Measurements from ENCODE around the gene CTSZ.
"Not testable (repeated sequence)": the region's sequence is repeated elsewhere in the genome, so short reads cannot be mapped to it uniquely, and the experiment has no call there.

The CTSZ gene

GRCh38 chr20:59006864-59007664 lies at the start of gene CTSZ:
Gene CTSZ, minus strand, starts transcription at chr20:59007254. Its CDS starts 126 bp downstream, at chr20:59007128.
- DNase-seq: peak; percentile 23

GRCh38 chr20:59055302-59055701 lies 48.2 kb upstream of the CTSZ start:
- no peak for DNase-seq

- no peak for DNase-seq
Measured at GRCh38 chr20:59051666-59052185, 44.7 kb upstream of the CTSZ start.

GRCh38 chr20:59050437-59050836 lies 43.4 kb upstream of the CTSZ start:
- DNase-seq: no peak

GRCh38 chr20:59048681-59049030 lies 41.6 kb upstream of the CTSZ start:
- DNase-seq: no peak

GRCh38 chr20:59047938-59048680 lies 41.1 kb upstream of the CTSZ start:
- DNase-seq: no peak

- DNase-seq: no peak
Measured at GRCh38 chr20:59046862-59047261, 39.8 kb upstream of the CTSZ start.

GRCh38 chr20:59044796-59045195 lies 37.7 kb upstream of the CTSZ start:
- DNase-seq: no peak

GRCh38 chr20:59044295-59044694 lies 37.2 kb upstream of the CTSZ start:
- no peak for DNase-seq

- DNase-seq: no peak
Measured at GRCh38 chr20:59043698-59044097, 36.6 kb upstream of the CTSZ start.

GRCh38 chr20:59042796-59043631 lies 36.0 kb upstream of the CTSZ start:
- peak; percentile 93 for DNase-seq

GRCh38 chr20:59042151-59042795 lies 35.2 kb upstream of the CTSZ start, which contains the start of gene PRELID3B:
Gene PRELID3B, minus strand, starts transcription at chr20:59042786. Its CDS starts 56 bp downstream, at chr20:59042730.
- DNase-seq: no peak

- DNase-seq: not testable (repeated sequence)
Measured at GRCh38 chr20:59041487-59041886, 34.4 kb upstream of the CTSZ start.

GRCh38 chr20:59040667-59041066 lies 33.6 kb upstream of the CTSZ start:
- DNase-seq: no peak

- no peak for DNase-seq
Measured at GRCh38 chr20:59039233-59039632, 32.2 kb upstream of the CTSZ start.

- DNase-seq: no peak
Measured at GRCh38 chr20:59037386-59037785, 30.3 kb upstream of the CTSZ start.

- no peak for DNase-seq
Measured at GRCh38 chr20:59035381-59035780, 28.3 kb upstream of the CTSZ start.

GRCh38 chr20:59033616-59034165 lies 26.6 kb upstream of the CTSZ start:
- DNase-seq: no peak

- no peak for DNase-seq
Measured at GRCh38 chr20:59033093-59033492, 26.0 kb upstream of the CTSZ start.

- no peak for DNase-seq
Measured at GRCh38 chr20:59032713-59033059, 25.6 kb upstream of the CTSZ start.

- DNase-seq: peak; percentile 97
Measured at GRCh38 chr20:59032023-59032712, 25.1 kb upstream of the CTSZ start, which contains the start of gene ATP5F1E. Gene ATP5F1E, minus strand, starts transcription at chr20:59032335. Its CDS starts 84 bp downstream, at chr20:59032251.

Data from activated CD4-positive, alpha-beta T cell treated with anti-CD3 and anti-CD28 coated beads, Interleukin-2, amount 50 U/mL, for 1 hour (primary cell).